HG03378 (cell line): ENCODE results near the gene PRICKLE2.

ENCODE experiments used
- ATAC-seq: cut with Tn5 transposase; IDR thresholded peaks from one replicate; pipeline ENCODE4 v1.9.1; 2021; ENCODE audit warnings: mild to moderate bottlenecking, moderate library complexity; ENCODE audit not compliant: unreplicated experiment

Gene PRICKLE2

DNA sequence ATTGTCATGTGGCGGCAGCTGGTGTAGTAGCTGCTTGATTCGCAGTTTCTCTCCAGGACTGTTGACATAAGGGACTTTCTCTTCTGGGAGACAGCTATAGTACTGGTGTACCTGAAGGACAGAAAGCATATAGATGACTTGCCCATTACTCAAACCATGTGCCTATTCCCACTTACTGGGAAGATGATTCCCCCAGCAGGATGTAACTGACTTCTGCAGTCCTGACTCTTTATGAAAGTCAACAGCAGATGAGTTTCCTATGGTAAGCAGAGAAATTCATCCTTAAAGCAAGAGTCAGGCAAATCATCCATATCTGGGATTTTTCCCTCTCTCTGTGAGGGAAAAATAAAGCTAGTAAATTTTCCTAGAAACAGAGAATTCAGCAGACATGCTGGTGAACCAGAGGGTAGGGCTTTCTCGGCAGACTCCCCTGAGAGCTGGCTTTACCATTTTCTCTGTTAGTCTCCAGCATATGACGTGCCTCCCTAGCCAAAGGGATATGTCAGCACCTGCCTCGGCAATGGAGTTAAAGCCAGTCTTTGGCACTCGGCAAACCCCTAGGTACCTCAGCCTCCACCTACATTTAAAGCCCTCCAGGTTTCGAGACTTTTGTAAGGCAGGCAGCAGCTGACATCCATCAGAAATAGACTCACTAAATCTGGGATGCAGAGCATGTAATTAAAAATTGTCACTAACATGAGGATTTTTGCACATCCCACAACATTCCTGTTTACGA is 62.1 kb downstream of the PRICKLE2 start:
- ATAC-seq = no peak

DNA sequence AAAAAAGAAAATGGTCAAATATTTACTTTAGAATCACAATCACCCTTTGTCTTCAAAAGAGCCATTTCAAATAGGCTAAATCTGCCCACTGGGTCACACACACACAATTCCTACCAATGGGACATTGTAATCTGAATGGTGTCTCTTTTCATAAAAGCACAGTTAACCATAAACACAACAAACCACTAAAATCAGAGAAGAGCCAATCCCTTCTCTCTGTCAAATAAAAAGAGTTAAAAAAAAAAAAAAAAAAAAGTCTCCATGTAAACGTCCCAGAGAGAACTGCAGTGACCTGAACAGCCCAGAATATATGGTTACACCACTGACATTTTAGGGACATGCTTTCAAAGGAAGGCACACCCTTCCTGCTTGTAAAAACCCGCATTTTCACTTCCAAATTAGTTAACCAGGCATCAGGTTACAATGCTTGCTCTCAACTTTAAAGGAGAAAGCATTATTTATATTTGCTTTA is 63.7 kb downstream of the PRICKLE2 start:
- no peak for ATAC-seq

DNA sequence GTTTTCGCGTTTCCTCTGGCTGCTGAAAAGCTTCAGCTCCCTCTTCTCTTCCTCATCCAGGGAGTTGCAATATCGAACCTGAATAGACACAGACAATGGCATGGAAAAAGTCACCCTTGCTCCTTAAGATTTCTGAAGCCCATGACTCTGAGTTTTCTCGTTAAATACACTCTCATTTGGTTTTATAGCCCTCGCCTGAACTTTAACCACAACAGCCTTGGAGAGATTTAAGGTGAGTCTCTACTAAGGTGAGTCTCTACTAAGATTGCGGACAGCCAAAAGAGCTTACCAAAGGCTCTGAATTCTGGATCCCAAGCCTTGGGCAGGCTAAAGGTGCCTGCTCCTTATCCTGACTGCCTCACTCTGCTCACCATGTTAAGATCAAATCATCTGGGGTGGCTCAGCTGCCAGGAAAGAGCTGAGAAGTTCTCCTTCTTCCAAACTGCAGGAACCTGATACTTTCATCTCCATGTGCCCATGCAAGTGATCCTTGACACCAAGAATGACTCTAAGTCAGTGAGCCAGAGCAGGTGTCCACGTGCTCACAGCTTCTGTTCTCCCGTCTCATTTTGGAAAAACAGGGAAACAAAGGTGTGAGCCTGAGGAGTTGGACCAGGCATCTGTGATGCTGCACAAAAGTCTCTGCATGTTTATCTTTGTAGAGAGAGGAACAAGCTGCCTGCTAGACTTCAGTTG is 65.1 kb downstream of the PRICKLE2 start:
- ATAC-seq = no peak

DNA sequence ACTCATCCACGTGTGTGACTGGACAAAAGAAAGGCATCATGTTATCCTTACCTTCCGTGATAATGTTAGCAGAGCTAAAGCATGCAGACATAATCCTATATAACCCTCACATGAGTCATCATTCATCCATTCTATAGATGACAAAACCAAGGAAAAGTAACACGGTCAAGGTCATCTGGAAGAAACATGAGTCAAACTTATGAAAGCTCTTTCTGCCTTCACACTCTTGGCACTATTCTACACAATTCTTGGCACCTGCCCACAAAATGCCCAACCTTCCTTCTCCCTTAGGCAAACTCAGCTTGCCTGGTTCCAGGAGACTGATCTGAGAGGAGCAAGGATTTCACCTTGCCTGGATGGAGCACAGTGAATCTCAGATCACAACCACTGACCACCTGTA is 66.9 kb downstream of the PRICKLE2 start:
- ATAC-seq = no peak

DNA sequence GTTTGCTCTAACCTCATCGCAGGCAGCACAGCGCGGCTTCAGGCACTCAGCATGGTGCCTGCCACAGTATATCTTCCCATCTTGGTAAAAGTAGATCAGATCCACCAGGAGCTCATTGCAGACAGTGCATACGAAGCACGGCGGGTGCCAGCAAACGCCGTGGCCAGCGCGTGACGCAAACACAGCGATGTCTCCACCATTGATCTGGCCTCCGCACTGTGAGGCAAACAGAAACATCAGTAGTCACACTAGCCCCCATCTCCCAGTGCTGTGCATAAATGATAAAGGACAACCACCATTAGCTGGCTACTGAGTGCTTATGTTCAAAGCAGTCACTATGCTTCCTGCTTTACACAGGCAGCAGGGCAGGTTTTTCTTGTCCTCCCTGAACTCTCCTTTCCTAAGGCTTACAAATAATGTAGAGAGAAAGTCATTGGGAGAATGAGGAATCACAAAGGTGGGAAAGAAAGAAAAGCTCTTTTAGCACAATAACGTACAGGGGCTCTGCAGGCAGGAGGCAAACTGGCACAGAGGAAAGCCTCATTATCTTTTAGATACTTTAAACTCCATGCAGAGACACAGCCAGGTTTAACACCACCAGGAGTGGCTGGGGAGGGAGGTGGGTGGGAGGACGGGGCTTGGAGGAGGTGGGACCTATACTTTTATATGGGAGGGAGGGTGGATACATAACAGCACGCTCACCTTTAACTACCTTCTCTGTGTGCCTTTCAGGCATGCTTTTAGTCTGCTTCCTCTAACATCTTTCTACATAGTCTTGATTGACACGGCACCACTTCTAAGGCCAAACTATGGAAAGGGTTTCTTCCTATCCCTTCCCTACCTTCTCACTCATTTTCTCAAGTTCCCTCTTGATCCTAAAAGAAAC is 67.9 kb downstream of the PRICKLE2 start:
- ATAC-seq = no peak

DNA sequence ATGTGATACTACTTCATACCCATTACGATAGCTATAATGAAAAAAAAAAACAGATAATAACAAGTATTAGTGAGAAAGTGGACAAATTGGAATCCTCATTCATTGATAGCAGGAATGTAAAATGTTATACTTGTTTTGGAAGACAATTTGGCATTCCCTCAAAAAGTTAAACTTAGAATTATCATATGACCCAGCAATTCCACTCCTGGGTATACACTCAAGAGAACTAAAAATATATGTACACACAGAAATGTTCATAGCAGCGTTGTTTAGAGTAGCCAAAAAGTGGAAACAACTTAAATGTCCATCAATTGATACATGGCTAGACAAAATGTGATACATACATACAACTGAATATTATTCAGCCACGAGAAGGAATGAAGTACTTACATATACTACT is 69.9 kb downstream of the PRICKLE2 start:
- no peak for ATAC-seq

DNA sequence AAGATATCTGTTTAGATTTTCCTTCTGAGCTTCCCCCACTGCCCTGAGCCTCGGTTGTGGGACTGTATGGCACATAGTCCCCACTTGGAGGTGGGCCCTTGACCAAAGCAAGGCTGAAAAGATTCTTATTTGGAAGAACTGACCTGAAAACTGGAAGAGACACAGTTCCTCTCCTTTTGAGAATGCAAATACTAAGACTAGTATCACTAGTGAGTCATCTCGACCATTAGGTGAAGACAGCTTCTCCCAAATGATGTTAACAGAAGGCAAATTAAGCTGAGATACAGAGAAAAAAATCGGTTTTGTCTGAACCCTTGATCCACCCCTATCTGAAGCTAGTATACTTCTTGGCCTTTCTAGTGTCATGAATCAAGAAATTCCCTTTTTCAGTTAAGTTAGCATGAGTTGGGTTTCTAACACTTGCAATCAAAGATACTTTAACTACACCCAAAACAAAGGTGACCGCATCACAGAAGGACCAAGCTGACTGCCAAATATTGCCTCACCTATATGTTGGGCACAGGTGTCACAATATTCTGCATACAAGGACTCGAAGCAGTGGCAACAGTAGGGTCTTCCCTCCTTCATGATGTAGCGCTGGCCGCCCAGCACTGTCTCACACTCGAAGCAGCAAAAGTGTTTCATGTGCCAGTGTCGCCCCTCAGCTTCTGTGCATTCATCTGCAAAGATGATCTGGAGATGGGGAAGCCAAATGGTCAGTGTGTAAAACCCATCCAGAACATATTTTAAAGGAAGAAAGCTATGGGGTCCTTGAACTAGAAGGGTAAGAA is 72.4 kb downstream of the PRICKLE2 start:
- ATAC-seq = no peak

DNA sequence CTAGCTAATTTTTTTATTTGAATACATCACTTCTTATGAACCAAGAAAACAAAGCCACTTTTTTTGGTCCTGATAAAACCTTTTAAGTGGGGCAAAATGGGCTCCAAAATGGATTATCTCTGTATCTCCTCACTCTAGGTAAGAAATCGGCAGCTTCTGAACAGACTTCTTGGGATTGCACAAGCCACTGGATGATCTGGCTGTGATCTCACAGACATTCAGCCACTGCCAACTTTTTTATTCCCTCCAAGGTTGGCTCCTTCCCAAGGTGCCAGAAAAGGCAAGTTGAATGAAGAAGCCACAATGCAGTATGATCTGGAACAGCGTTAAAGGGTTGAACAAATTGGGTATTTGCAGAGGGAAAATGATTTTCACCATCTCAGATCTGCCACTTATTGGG is 73.2 kb downstream of the PRICKLE2 start:
- ATAC-seq = no peak

DNA sequence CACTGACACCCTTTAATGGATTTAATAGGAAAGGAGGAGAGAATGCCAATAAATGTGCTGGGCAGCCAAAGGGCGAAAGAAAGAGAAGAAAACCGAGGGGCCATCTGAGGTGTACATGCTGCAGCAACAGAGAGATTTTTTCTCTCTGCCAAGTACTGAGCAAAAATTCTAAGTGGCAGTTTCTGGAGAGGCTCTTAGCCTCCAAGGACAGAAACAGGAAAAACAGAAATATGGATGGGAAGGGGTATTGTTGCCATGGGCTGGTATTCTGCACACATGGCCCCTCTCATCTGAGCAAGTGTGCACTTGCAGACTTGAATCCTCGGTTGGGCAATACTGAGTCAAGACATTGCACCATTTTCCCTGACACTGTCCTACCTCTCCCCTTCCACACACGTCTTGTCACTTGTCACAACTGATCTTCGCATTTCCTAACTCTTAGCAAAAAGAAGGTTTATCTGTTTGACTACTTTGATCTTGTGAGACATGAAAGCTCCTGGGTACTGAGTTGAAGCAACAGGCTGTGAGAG is 73.9 kb downstream of the PRICKLE2 start:
- no peak for ATAC-seq

DNA sequence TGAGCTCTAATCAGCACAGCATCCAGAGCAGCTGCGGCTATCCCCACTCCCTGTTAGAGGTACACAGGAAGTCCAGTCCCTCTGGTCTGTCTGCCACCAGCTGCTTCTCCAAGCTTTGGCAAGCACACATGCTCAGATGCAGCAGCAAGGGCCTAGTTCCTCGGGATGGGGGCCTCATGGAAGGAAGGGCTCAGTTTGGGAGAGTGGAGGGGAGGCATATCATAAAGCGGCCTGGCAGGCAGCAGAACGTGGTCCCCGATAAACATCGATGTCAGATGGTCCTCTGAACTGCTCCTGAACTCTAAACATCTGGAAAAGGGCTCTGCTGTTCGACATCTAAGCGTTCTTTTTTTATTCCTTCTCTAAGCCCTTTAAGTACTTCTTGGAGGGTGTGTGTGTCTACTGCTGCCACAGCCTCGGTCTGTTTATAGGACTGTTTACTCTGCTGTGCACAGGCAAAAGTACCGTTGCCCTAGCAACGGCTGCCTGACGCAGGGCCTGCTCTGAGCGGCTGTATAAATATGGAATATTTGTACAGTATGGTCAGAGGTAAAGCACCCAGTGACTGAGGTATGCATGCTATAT is 74.6 kb downstream of the PRICKLE2 start:
- no peak for ATAC-seq

DNA sequence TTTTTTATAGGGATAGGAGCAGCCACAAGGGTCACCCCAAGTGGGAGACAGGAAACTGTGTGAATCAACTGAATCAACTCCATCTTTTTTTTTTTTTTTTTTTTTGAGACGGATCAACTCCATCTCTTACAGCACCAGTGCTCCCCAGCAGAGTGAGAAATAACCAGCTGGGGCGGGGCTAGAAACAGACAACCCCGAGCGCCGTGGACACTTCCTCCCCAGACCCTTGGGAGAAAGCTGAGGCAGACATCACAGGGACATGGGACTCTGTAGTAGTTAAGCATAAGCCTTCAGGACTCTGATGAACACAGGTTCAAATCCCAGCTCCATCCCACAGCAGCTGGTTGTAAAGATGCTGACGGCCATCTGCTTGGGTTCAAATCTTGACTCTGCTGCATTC is 75.4 kb downstream of the PRICKLE2 start:
- no peak for ATAC-seq

DNA sequence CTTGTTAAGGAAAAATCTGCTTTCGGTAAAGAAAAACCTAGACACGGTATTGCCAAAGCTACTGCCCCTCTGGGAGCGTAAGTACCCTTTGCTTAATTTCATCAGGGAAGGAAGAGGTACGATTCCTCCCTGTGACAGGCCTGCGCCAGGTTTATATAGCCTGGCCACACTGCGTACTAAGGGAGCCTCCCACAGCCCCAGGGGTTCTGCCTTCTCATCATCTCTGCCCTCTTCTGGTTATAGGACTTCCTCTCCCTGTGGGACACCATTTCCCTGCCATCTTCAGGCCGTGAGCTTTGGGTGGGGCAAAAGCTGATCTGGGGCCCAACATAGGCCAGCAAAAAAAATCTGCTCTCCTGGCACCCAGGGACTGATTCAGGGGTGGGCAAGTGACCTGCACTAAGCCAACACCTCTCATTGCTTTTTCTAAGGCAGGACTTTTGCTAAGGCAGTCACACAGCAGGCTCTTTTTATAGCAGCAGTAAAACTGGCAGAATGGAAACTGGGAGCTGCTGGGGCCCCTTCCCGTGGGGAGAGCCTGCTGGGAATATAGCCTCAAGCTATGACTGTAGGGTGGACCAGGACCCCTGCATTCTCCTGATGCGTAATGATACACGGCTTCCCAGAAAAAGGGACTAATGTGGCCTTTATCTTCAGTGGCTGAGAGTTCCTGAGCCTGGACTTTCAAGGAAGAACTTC is 76.2 kb downstream of the PRICKLE2 start:
- ATAC-seq = no peak

DNA sequence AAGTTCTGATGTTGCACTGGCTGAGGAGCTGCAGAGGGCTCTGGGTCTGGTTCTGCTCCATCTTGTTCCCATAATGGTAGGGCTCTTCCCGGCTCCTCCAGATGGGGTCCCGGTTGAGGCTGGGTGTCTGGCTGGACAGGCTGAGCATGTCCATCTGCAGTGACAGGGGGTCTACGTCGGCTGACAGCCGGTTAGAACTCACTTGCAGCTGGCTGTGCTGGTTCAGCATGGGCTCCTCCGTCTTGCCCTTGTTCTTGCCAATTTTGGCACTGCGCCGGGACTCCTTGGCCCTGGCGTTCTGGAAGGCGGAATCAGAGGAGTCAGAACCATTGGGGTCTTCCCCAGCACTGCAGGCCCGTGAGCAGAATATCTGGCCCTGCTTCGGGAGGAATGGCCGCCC is 78.1 kb downstream of the PRICKLE2 start:
- no peak for ATAC-seq

DNA sequence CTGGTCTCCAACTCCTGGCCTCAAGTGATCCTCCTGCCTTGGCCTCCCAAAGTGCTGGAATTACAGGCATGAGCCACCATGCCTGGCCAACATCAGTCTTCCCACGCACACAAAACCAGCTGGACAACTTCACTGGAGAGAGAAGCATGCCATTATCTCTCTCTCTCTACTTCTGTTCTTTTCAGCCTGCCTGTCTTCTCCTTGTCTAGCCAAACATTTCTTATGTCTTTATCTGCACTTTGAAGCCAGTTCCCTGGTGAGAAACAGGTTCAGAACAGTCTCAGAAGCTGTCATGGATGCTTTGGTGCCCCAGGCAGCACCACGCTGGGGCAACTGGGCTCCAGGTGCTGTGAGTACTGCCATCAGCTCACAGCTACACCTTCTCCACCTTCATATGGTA is 79.8 kb downstream of the PRICKLE2 start:
- ATAC-seq = no peak

DNA sequence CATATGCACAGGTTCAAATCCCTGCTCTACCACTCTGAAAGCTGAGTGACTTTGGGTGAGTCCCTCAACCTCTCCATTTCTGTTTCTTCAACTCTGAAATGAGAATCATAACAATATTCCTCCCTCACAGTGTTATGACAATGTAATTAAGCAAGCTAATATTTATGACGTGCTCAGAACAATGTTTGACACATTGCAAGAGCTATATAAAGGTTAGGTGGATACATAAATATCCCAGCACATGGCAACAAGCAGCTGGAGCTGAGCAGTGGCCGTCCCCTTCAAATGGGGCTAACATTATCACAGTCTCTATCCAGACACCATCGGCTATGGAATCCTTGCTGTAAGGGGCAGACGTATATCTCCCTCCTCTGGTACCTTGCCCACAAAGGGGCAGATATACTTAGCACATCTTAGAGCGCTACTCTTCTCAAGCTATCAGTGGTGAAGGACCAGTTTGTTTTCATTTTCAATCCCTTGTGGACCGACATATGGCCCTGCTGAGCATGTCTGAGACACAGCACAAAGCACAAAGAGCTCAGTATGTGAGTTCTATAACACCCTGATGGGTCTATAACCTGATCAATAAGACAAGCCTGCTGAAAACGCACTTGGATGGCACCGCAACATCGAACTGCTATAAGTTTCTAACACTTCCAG is 80.9 kb downstream of the PRICKLE2 start:
- no peak for ATAC-seq

DNA sequence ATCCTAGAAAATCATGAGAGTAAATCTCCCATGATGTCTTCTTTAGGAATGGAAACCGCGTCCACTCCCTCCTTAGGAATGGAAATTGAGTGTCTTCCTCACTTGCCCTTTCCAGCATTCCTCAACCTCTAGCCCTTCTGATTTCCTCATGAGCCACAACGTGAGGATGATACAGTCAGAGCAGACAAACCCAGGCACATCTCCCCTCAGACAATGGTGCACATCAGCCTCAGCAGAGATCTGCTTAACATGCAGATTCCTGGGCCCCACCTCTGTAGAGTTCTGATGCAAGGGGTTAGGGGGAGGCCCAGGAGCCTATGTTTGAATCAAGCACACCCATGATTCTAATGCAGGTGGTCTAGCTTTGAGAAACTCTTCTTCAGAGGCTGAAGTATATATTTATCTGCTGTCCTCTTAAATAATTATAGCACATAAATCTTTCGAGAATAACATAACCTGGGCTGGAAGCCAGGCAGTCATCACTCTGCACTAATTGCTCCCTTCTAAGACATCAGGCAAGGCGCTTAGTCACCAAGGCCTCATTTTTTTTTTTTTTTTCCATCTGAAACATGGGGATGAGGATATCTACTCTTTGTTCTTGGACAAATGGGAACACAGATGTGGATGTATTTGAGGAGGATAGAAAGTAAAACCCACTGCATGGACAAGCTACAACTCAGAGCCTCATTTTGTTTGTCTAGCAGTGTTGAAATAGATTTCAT is 81.7 kb downstream of the PRICKLE2 start:
- ATAC-seq = no peak

DNA sequence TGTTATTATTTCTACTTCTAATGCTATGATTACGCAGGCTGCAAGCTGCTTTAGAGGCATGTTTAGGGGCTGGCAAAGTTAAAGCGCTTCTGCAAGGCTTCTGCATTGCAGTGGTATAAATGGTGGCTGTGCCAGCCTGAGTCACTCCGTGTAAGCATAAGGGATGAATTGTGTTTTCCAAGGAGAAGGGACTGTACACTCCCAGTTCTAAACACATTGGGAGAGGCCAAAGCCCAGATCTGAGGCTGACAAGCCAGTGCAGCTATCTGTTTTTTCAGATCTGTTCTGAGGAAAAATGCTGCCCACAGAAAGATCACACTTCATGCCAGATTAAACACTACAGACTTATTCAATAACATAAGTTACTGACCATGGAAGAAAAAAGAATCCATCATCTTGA is 83.8 kb downstream of the PRICKLE2 start:
- ATAC-seq = no peak

DNA sequence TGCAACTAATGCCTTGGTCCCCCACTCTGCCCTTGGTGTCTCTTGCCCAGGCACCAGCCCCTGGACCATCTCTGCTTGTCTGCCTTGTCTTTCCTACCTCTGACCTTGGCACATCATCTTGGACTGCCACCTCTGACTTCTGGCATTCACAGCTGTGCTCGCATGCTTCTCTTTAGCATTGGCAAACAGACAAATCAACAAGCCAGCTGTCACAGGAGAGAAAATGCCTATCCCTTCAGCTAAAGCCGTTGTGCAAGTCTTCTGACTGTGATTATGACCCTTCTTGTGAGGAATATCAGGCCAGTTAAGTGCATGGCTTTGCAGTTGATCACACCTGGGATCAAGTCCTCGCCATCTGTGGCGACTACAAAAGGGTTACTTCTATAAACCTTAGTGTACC is 84.6 kb downstream of the PRICKLE2 start:
- no peak for ATAC-seq
